Endothelial cell (in vitro differentiated cells): ENCODE measurements around the gene CELA1. TPM values are rescaled to one million over a fixed set of nuclear protein-coding genes. Genes with fewer than 3 reads are reported as not detected.
"Not testable (repeated sequence)": the region's sequence is repeated elsewhere in the genome, so short reads cannot be mapped to it uniquely, and the experiment has no call there.

Experiments
- DNase-seq: peaks from one replicate; pipeline ENCODE4 v3.0.0; 2021; ENCODE audit warnings: low spot score
- H3K27ac Mint-ChIP-seq: one replicate; pipeline ENCODE4 v1.8.0; 2021; ENCODE audit warnings: mixed read lengths, inconsistent platforms; ENCODE audit not compliant: unreplicated experiment
- H3K27me3 Mint-ChIP-seq: one replicate; pipeline ENCODE4 v1.8.0; 2021; ENCODE audit warnings: mild to moderate bottlenecking, moderate library complexity, mixed read lengths, inconsistent platforms; ENCODE audit not compliant: unreplicated experiment
- H3K36me3 Mint-ChIP-seq: one replicate; pipeline ENCODE4 v1.8.0; 2021; ENCODE audit warnings: mild to moderate bottlenecking, low read depth, mixed read lengths, inconsistent platforms; ENCODE audit not compliant: unreplicated experiment
- H3K4me1 Mint-ChIP-seq: one replicate; pipeline ENCODE4 v1.8.0; 2021; ENCODE audit warnings: mild to moderate bottlenecking, mixed read lengths, inconsistent platforms; ENCODE audit not compliant: unreplicated experiment
- H3K4me3 Mint-ChIP-seq: one replicate; pipeline ENCODE4 v1.8.0; 2021; ENCODE audit warnings: mild to moderate bottlenecking, mixed read lengths, inconsistent platforms; ENCODE audit not compliant: unreplicated experiment
- H3K9me3 Mint-ChIP-seq: one replicate; pipeline ENCODE4 v1.8.0; 2021; ENCODE audit warnings: mixed read lengths, inconsistent platforms; ENCODE audit not compliant: unreplicated experiment
- total RNA-seq: library from RNA; stranded (reverse); fragmentation: NEBNext Ultra II Directional; extraction: Animal tissue kit (Norgen Biotek cat#: 25700); gene quantifications from one replicate; pipeline ENCODE4 v1.2.1, GENCODE V29; 2021; ENCODE audit not compliant: unreplicated experiment
- TF ChIP-seq, protein P1 (sequence below): fragments of 200-600 bp; sonication (generic); IDR thresholded peaks from one replicate; pipeline ENCODE4 v1.5.0; 2021; ENCODE audit warnings: antibody characterized with exemption; ENCODE audit not compliant: unreplicated experiment

CELA1 gene
- total RNA-seq, 1 donor from 2014 or later: not detected

DNA sequence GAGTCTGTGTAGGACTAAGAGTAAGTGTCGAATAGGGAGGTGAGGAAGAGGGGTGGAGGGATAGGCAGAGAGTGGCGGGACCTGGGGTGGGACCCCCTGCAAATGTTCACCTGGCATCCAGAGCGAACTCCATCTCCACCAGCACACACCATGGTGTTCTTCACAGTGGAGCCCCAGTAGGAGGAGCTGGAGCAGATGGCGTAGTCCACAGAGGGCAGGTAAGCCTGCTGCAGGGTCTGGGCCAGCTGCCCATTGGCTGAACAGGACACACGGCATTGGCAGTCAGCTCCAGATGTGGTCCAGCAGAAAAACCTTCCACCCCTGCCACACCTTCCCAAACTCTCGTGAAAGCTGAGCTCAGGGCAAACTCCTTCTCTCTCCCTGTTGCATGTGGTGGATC, 6.7 kb downstream of the CELA1 start:
- TF ChIP-seq, protein P1, sequence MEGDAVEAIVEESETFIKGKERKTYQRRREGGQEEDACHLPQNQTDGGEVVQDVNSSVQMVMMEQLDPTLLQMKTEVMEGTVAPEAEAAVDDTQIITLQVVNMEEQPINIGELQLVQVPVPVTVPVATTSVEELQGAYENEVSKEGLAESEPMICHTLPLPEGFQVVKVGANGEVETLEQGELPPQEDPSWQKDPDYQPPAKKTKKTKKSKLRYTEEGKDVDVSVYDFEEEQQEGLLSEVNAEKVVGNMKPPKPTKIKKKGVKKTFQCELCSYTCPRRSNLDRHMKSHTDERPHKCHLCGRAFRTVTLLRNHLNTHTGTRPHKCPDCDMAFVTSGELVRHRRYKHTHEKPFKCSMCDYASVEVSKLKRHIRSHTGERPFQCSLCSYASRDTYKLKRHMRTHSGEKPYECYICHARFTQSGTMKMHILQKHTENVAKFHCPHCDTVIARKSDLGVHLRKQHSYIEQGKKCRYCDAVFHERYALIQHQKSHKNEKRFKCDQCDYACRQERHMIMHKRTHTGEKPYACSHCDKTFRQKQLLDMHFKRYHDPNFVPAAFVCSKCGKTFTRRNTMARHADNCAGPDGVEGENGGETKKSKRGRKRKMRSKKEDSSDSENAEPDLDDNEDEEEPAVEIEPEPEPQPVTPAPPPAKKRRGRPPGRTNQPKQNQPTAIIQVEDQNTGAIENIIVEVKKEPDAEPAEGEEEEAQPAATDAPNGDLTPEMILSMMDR: no peak
- no peak for DNase-seq
- no peak overlapping the region for H3K27ac Mint-ChIP-seq
- no peaks in the 10 kb centered on the region for H3K9me3 Mint-ChIP-seq
- no peak overlapping the region for H3K4me3 Mint-ChIP-seq
- peaks cover 6% of the 10 kb centered on the region for H3K27me3 Mint-ChIP-seq
- H3K36me3 Mint-ChIP-seq: peaks cover 3% of the 10 kb centered on the region
- H3K4me1 Mint-ChIP-seq: peaks cover 12% of the 10 kb centered on the region

DNA sequence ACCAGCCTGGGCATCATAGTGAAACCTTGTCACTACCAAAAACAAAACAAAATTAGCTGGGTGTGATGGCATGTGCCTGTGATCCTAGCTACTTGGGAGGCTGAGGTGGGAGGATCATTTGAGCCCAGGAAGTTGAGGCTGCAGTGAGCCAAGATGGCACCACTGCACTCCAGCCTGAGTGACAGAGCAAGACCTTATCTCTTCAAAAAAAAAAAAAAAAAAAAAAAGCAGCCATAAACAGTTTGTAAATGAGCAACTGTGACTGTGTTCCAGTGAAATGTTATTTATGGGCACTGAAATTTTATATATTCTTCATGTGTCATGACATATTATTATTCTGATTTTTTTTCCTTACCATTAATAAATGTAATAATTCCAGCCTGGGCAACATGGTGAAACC, 9.1 kb downstream of the CELA1 start:
- not testable (repeated sequence) for H3K36me3 Mint-ChIP-seq, H3K9me3 Mint-ChIP-seq, H3K4me3 Mint-ChIP-seq, H3K27me3 Mint-ChIP-seq, H3K4me1 Mint-ChIP-seq, H3K27ac Mint-ChIP-seq, DNase-seq

DNA sequence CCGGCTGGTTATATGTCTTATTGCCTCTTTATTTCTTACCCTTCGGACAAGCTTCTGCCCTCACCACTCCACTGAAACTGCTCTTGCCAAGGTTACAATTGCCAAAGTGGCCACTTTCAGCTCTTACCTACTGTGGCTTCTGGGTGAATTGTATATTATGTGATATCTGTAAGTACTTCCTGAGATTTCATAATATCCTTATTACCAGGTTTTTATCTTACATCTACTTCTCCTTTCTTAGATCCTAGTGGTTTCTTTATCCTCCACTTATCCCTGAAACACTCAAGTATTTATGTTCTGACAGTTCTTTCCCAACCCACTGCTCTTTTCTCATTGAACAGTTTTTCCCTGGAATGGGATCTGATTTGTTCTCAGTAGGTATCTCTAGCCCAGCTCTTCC, 10.5 kb downstream of the CELA1 start:
- TF ChIP-seq, protein P1: no peak
- Mint-ChIP-seq H3K27me3 (peaks cover 3% of the 10 kb centered on the region), H3K4me3 (peak overlapping the region; percentile 52), H3K27ac (no peak overlapping the region), H3K9me3 (no peaks in the 10 kb centered on the region), H3K36me3 (peaks cover 3% of the 10 kb centered on the region), H3K4me1 (peaks cover under 1% of the 10 kb centered on the region)
- no peak for DNase-seq

DNA sequence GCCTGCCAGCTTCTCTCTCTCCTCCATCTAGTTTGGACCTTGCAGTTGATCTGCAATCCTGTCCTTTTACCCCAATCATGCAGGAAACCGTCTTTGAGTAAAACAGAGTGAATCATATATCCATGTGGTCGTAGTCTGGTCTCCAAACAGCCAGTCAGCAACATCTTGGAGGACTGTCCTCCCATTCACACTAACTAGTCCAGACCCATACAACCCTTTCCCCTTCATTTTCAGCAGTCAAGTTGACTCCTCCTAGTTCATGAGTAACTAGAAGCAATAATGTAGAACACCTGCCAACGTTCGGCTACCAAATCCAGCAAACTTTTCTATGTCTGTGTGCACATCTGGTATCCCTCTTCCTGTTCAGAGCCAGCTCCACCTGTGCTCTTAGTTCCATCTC, 11.7 kb downstream of the CELA1 start:
- peaks cover 3% of the 10 kb centered on the region for H3K36me3 Mint-ChIP-seq
- DNase-seq: no peak
- H3K9me3 Mint-ChIP-seq: no peaks in the 10 kb centered on the region
- peaks cover 4% of the 10 kb centered on the region for H3K27me3 Mint-ChIP-seq
- H3K27ac Mint-ChIP-seq: no peak overlapping the region
- no peak overlapping the region for H3K4me3 Mint-ChIP-seq
- peaks cover 2% of the 10 kb centered on the region for H3K4me1 Mint-ChIP-seq
- TF ChIP-seq, protein P1: no peak

DNA sequence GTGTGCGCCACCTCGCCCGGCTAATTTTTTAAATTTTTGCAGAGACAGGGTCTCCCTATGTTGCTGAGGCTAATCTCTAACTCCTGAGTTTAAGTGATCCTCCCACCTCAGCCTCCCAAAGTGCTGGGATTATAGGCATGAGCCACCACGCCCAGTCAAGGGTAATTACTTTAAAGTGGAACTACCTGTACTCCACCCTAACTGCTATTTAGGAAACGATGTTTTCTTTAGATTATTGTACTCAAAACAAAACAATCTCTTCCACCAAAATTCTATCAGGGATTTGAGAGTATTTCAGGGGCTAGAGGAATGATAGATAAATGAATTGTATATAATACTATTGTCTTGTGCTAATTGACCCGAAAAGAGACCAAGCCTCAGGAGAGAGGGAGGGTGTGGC, 12.9 kb downstream of the CELA1 start:
- peaks cover 4% of the 10 kb centered on the region for H3K27me3 Mint-ChIP-seq
- H3K4me3 Mint-ChIP-seq: no peak overlapping the region
- H3K27ac Mint-ChIP-seq: no peak overlapping the region
- H3K9me3 Mint-ChIP-seq: no peaks in the 10 kb centered on the region
- peaks cover 3% of the 10 kb centered on the region for H3K36me3 Mint-ChIP-seq
- TF ChIP-seq, protein P1: no peak
- H3K4me1 Mint-ChIP-seq: peaks cover 2% of the 10 kb centered on the region
- DNase-seq: no peak

DNA sequence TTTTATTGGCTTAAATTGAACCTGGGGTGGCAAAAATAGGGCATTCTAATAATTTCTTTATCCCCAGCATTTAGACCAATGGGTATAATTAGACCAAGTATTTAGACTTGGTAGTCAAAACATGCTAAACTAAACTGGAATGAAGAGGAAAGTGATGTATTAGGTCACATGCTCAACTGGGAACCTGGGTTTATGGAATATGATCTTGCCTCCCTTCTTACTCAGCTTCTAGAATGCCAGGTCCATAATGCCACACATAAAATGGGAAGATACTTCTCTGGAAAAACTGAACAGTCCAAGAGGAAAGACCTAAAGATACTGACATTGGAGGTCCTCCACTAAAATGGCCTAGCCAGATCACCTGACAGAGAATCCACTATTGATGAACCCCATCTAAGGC, 16.3 kb downstream of the CELA1 start:
- Mint-ChIP-seq H3K4me3 (no peak overlapping the region), H3K9me3 (no peaks in the 10 kb centered on the region), H3K27me3 (peaks cover 9% of the 10 kb centered on the region), H3K27ac (no peak overlapping the region), H3K36me3 (no peaks in the 10 kb centered on the region), H3K4me1 (peaks cover 10% of the 10 kb centered on the region)
- no peak for DNase-seq
- TF ChIP-seq, protein P1: no peak
